UCSD-AML1 (cell line): ENCODE measurements around the gene TMEM97.

ENCODE experiments used
- DNase-seq: peaks from one replicate; lab custom pipeline; 2025; ENCODE audit not compliant: unreplicated experiment; lab: John Stamatoyannopoulos, UW

Gene TMEM97

GRCh38 chr17:28363776-28364650 lies 45.0 kb downstream of the TMEM97 start:
- DNase-seq = no peak

DNA sequence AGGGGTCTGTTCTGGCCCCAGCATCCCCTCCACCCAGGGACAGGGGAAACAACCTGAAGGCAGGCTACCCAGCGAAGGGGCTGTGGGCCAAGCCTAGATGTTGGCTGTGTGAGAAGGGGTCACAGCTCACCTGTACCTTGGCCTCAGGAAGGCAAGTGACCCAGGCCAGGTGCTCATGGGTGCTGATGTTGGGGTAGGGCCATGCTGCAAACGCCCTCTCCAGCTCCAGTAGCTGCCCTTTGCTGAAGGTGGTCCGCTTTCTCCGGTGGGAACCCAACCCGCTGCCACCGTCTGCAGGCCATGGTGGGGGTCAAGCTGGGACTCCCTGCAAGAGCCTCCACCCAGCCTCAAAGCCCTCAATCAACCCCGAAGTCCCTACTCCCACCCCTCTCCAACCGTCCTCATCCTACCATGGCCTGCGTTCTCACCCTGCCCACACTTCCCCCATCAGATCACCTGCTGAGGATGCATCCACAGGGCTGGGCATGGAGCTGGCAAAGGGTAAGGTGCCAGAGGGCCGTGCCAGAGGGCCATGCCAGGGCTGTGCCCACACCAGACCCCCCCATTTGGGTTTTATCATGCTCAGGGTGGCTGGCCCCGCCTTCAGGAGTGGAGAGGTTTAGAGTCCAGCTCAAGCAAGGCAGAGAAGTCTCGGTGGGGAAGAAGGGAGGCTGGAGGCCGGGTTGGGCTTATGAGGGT lies 45.8 kb downstream of the TMEM97 start, which contains the start of gene SEBOX:
TSS of gene SEBOX (minus strand) at position 535 of the 699 bp plus-strand sequence. CDS start at position 487, 48 bp downstream.
- DNase-seq = no peak

DNA sequence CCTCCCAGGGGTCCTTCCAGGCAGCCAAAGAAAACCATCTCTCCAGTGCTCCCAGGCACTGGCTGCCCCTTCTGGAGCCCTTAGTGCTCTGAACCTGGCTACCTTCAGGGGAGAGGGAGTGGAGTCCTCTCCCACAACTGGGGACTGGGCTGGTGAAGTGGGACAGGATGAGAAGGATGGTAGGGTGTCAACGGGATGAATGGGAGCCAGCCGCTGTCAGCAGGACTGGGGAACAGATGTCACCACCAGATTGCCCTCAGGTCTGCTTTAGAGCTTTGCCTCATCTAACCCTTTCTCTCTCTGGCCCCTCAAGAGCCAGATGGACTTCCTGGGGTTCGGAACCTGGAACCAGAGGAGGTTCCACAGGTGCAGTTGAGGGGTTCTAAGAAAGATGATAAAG lies 46.5 kb downstream of the TMEM97 start:
- DNase-seq = no peak

GRCh38 chr17:28366605-28367004 lies 47.6 kb downstream of the TMEM97 start:
- no peak for DNase-seq

DNA sequence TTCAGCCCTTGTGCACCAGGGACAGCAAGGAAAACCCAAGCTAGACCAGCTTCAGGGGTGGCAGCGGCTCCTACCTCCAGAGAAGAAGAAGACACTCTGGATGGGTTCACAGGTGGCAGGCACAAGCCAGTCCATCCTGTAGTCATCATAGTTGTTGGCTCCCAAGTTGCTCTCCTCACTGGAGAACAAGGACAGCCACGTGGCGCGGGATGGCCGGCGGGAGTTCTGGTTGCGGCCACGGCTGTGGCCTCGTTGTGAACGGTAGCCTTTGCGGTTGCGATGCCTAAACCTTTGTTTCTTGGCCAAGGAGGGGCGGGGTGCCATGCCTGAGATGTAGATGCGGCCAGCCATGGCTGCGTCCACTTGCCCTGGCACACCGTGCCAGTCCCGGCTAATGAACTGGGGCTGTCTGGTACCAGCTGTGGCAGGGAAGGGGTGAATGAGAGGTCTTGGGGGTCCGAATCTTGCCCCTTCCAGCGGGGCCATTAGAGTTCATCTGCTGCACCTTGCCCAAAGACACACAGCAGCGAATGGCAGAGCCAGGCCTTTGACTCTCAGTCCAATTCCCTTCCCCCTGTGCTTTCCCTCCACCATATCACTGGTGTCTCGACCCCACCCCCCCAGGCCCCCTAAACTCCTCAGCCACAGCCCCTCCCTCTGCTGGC lies 48.8 kb downstream of the TMEM97 start:
- no peak for DNase-seq

GRCh38 chr17:28368306-28368831 lies 49.4 kb downstream of the TMEM97 start:
- DNase-seq = no peak

- DNase-seq = no peak
These were observed 50.1 kb downstream of the TMEM97 start for GRCh38 chr17:28368915-28369683.

DNA sequence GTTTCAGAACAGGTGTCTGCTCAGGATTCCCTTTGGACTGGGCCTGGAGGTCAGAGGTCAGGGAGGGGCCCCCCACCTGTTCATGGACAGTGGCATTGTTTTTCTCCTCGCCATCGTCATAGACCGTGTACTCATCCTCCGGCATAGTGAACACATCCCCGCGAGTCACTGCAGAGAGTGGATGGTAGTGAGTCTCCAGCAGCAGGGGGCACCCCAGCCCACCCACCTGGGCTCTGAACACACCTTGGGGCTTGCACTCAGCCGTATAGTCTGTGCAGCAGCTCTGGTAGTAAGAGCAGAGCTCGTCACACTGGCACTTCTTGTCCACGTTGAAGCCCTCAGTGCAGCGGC lies 50.7 kb downstream of the TMEM97 start:
- DNase-seq = no peak

DNA sequence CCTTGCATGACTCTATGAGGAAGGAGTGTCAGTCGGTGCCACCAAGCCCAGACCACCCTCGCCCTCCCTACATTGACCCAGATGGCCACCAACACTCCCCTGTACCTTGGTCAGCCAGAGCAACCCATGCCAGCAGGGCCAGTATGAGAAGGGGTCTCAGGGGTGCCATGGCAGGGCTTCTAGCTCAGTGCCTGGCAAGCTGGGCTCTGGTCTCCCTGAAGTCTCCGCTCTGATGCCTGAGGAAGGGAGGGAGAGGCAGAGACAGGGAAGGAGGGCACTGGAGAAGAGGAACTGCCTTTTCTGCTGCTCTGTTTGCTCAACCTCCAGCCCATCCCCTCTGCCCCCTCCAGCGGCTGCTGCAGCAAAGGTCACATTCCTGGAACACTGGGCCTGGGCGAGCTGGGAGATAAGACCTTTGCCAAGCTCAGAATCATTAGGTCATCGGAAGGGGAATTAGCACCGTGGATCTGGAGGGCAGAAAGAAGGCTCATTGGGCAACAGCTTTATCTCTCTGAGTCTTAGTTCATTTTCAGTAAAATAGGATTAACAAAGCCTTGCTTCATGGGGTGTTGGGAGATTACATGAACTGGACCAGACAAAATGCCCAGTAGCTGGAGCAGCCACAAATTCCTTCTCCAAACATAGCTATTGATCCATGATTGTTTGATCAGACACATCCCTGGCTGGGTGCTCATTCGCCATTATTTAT lies 51.2 kb downstream of the TMEM97 start, which contains the start of gene VTN:
TSS of gene VTN (minus strand) at position 273 of the 709 bp plus-strand sequence. CDS start at position 169, 104 bp downstream.
- peak; percentile 29 for DNase-seq

GRCh38 chr17:28370744-28371103 lies 51.7 kb downstream of the TMEM97 start:
- no peak for DNase-seq

- DNase-seq = peak; percentile 77
These were observed 52.5 kb downstream of the TMEM97 start, which contains the start of gene SARM1 for GRCh38 chr17:28371245-28372202. Gene SARM1 (plus strand): TSS chr17:28371694. CDS start chr17:28372033, 339 bp downstream.

DNA sequence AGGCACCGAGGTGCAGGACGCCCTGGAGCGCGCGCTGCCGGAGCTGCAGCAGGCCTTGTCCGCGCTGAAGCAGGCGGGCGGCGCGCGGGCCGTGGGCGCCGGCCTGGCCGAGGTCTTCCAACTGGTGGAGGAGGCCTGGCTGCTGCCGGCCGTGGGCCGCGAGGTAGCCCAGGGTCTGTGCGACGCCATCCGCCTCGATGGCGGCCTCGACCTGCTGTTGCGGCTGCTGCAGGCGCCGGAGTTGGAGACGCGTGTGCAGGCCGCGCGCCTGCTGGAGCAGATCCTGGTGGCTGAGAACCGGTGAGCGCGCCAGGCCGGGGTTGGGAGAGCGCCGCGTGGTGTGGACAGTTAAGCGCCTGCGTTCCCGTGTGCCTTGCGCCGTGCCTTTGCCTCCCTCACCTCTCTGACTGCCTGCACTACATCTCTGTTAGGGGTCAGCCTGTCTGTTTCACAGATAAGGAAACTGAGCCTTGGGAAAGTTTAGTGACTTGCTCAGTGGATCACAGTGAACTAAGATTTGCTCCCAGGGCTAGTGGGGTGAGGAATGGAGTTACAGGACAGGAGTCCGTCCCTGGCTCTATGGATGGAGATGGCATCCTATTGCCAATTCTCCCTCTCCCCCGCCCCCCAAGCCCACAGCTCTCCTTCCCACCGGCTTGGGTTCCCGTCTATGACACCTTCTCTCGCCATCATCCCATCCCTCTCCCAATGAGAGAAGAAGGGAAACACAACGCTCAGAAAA lies 53.4 kb downstream of the TMEM97 start:
- no peak for DNase-seq

GRCh38 chr17:28372945-28373274 lies 53.9 kb downstream of the TMEM97 start:
- DNase-seq = no peak
